K562 (cell line): ENCODE measurements around the gene PNPLA2. TPM values are rescaled to one million over a fixed set of nuclear protein-coding genes. Genes with fewer than 3 reads are reported as not detected.

ENCODE experiments used
- ATAC-seq: fragments of 200-7000 bp; cut with Tn5 transposase; 3 replicates; pipeline ENCODE4 v1.9.1; 2020; ENCODE audit warnings: moderate library complexity
- BruUV-seq: library from RNA; stranded (reverse); fragments of 400-500 nt; replicated peaks from 2 replicates; lab custom pipeline; 2021; lab: Mats Ljungman, UMichigan
- CTCF ChIA-PET: fragments of 300-600 bp; formaldehyde crosslinking; extraction: SDS; loops from one replicate; lab custom pipeline; 2021; ENCODE audit warnings: low intra/inter-chr PET ratio; lab: Yijun Ruan, JAX
- POLR2A ChIA-PET: fragments of 300-600, 350-650 bp; sonication (Branson Sonifier 250); formaldehyde crosslinking; extraction: SDS; loops from one replicate; lab custom pipeline; 2021; ENCODE audit warnings: antibody characterized with exemption, inconsistent platforms; lab: Yijun Ruan, JAX
- DNase-seq, 4 experiments: peaks; one replicate each; pipeline versions ENCODE4 v3.0.0 to v3.0.0-alpha.2; 2011 to 2018; ENCODE audit warnings: low spot score in 3 of 4, mixed read lengths in 3 of 4; ENCODE audit errors: extremely low read depth in 1 of 4
- FAIRE-seq: peaks from 2 replicates; lab custom pipeline; 2011; peaks lifted over from hg19 to GRCh38; lab: Jason Lieb, UNC
- H2AFZ ChIP-seq: 2 replicates; pipeline ENCODE4 v1.6.0; 2011; ENCODE audit warnings: low read depth, low read length, control low read depth, inconsistent platforms
- H3K27ac ChIP-seq: fragments of 200-600 bp; 3 replicates; pipeline ENCODE4 v1.8.0; 2011; ENCODE audit warnings: low read depth, mild to moderate bottlenecking, control low read depth, inconsistent platforms, low read length, moderate library complexity, mixed read lengths; ENCODE audit errors: extremely low read depth
- H3K27me3 ChIP-seq, 2 experiments: fragments of 300-600 bp in 1 of 2; 2 replicates in 1 of 2; 3 replicates in 1 of 2; pipeline versions ENCODE4 v1.6.0 to v1.8.0; 2011; ENCODE audit warnings: inconsistent platforms in 2 of 2, low read length in 2 of 2, mild to moderate bottlenecking in 1 of 2, mixed read lengths in 1 of 2, moderate library complexity in 1 of 2; ENCODE audit not compliant: control insufficient read depth in 2 of 2, insufficient read depth in 2 of 2
- H3K36me3 ChIP-seq: fragments of 300-600 bp; 3 replicates; pipeline ENCODE4 v1.8.0; 2011; ENCODE audit warnings: mild to moderate bottlenecking, low read length, inconsistent platforms; ENCODE audit not compliant: control insufficient read depth, insufficient read depth
- H3K4me1 ChIP-seq, 2 experiments: fragments of 200-600 bp in 1 of 2; replicated peaks in 1 of 2; 2 replicates in 1 of 2; 3 replicates in 1 of 2; pipeline versions ENCODE4 v1.5.1 to v1.8.0; 2011; ENCODE audit warnings: inconsistent platforms in 2 of 2, low read length in 2 of 2, mild to moderate bottlenecking in 1 of 2, mixed read lengths in 1 of 2, moderate library complexity in 1 of 2; ENCODE audit not compliant: control insufficient read depth in 2 of 2, insufficient read depth in 2 of 2
- H3K4me2 ChIP-seq: 2 replicates; pipeline ENCODE4 v1.6.1; 2011; ENCODE audit warnings: low read length, control low read depth, inconsistent platforms, mixed read lengths; ENCODE audit not compliant: insufficient read depth
- H3K4me3 ChIP-seq: fragments of 200-600 bp; sonication (generic), shearing (Covaris generic); 2 replicates; pipeline ENCODE4 v1.5.1; 2016; ENCODE audit warnings: control low read depth, inconsistent platforms
- H3K79me2 ChIP-seq: fragments of 200-600 bp; 3 replicates; pipeline ENCODE4 v1.8.0; 2011; ENCODE audit warnings: low read length, inconsistent platforms; ENCODE audit not compliant: control insufficient read depth, insufficient read depth
- H3K9ac ChIP-seq, 2 experiments: 2 replicates each; pipeline versions ENCODE4 v1.6.0 to v1.6.1; 2011; ENCODE audit warnings: low read depth in 2 of 2, low read length in 2 of 2, control low read depth in 1 of 2, inconsistent platforms in 1 of 2, mild to moderate bottlenecking in 1 of 2, mixed read lengths in 1 of 2; ENCODE audit not compliant: insufficient read depth in 1 of 2
- H3K9me1 ChIP-seq: one replicate; pipeline ENCODE4 v1.6.0; 2011; ENCODE audit warnings: inconsistent platforms, mild to moderate bottlenecking, low read length, moderate library complexity; ENCODE audit not compliant: control insufficient read depth, insufficient read depth
- H3K9me3 ChIP-seq: replicated peaks from 2 replicates; pipeline ENCODE4 v1.5.1; 2011; ENCODE audit warnings: low read depth, low read length, inconsistent platforms; ENCODE audit not compliant: control insufficient read depth, insufficient read depth
- H4K20me1 ChIP-seq: replicated peaks from 2 replicates; pipeline ENCODE4 v1.6.1; 2011; ENCODE audit warnings: low read length, inconsistent platforms, mixed read lengths; ENCODE audit not compliant: control insufficient read depth, insufficient read depth
- ESRRB ChIP-seq: fragments of 250-450 bp; sonication (Bioruptor Pico); IDR thresholded peaks from 2 replicates; pipeline ENCODE4 v1.5.0; 2020; ENCODE audit warnings: mild to moderate bottlenecking, moderate library complexity, borderline replicate concordance
- POLR2G ChIP-seq: fragments of 200-400 bp; formaldehyde crosslinking; IDR thresholded peaks from 2 replicates; pipeline ENCODE4 v1.6.1; 2017; ENCODE audit warnings: low read depth, mild to moderate bottlenecking, antibody characterized with exemption, low read length, moderate library complexity
- RBM22 ChIP-seq: fragments of 200-400 bp; formaldehyde crosslinking; IDR thresholded peaks from 2 replicates; pipeline ENCODE4 v1.6.1; 2018; ENCODE audit warnings: low read length, low read depth; ENCODE audit not compliant: poor library complexity, severe bottlenecking
- TBL1XR1 ChIP-seq, 2 experiments: IDR thresholded peaks; 2 replicates each; pipeline ENCODE4 v1.6.1; 2012; ENCODE audit warnings: improper control_type of control experiment in 2 of 2, low read length in 2 of 2, mild to moderate bottlenecking in 1 of 2
- ZBTB34 ChIP-seq: fragments of 250-450 bp; sonication (Bioruptor Pico); IDR thresholded peaks from 2 replicates; pipeline ENCODE4 v1.8.0; 2021; ENCODE audit warnings: mild to moderate bottlenecking, moderate library complexity
- ZNF217 ChIP-seq: sonication (generic); formaldehyde crosslinking; IDR thresholded peaks from 2 replicates; pipeline ENCODE4 v1.8.0; 2022; ENCODE audit warnings: mild to moderate bottlenecking, missing genetic modification reagents
- ZNF232 ChIP-seq: sonication (generic); formaldehyde crosslinking; IDR thresholded peaks from 2 replicates; pipeline ENCODE4 v1.8.0; 2022; ENCODE audit warnings: mild to moderate bottlenecking, missing genetic modification reagents
- WGBS: fragments of 100-300 bp; shearing (Covaris generic); methylation state at CpG from one replicate; pipeline ENCODE4 v1.1.6; 2016; ENCODE audit warnings: low coverage, mixed read lengths; ENCODE audit not compliant: insufficient coverage; ENCODE audit errors: missing lambda C conversion rate; 5-methylcytosine and 5-hydroxymethylcytosine counted together
- in situ Hi-C: fragments of 300-500 bp; cut with MboI; formaldehyde crosslinking; loops from 4 replicates; pipeline ENCODE4 v1.15.0; 2018; ENCODE audit warnings: inconsistent platforms, mixed read lengths
- intact Hi-C: fragments of 100-400 bp; cut with micrococcal nuclease; formaldehyde crosslinking; loops from 2 replicates; pipeline ENCODE4 v1.14.2; 2022
- polyA plus RNA-seq, 8 experiments: library from polyadenylated mRNA; depleted of rRNA in 4 of 8; stranded (reverse) in 5 of 8; unstranded in 3 of 8; fragments of >200 nt; fragmentation: Nextera tagmentation in 2 of 8; fragmentation: Illumina TruSeq in 1 of 8; extraction: Ambion mirVana in 2 of 8; extraction: Trizol in 1 of 8; gene quantifications; 2 replicates each; pipeline versions ENCODE4 v1.2.1 to v1.2.3, GENCODE V29; 2011 to 2014; ENCODE audit warnings: inconsistent platforms in 1 of 8, missing spikeins in 1 of 8
- total RNA-seq, 7 experiments: library from RNA; depleted of rRNA in 6 of 7; stranded (reverse); fragments of >200 nt in 6 of 7; fragmentation: Illumina TruSeq in 2 of 7; extraction: Trizol in 2 of 7; gene quantifications; 2 replicates each; pipeline versions ENCODE4 v1.2.1 to v1.2.3, GENCODE V29; 2011 to 2021; ENCODE audit warnings: low replicate concordance in 1 of 7
- TF ChIP-seq, protein P1 (sequence below): fragments of 450-650 bp; IDR thresholded peaks from 2 replicates; pipeline ENCODE4 v1.6.1; 2014; ENCODE audit warnings: low read depth, mild to moderate bottlenecking, moderate library complexity, borderline replicate concordance

The PNPLA2 gene
- total and polyA plus RNA-seq, 9 of the 15 experiments (the other 6 are each of a cell fraction or from before 2014, with no cell fraction given): 0.39 to 87.1 (median 8.4) TPM

DNA sequence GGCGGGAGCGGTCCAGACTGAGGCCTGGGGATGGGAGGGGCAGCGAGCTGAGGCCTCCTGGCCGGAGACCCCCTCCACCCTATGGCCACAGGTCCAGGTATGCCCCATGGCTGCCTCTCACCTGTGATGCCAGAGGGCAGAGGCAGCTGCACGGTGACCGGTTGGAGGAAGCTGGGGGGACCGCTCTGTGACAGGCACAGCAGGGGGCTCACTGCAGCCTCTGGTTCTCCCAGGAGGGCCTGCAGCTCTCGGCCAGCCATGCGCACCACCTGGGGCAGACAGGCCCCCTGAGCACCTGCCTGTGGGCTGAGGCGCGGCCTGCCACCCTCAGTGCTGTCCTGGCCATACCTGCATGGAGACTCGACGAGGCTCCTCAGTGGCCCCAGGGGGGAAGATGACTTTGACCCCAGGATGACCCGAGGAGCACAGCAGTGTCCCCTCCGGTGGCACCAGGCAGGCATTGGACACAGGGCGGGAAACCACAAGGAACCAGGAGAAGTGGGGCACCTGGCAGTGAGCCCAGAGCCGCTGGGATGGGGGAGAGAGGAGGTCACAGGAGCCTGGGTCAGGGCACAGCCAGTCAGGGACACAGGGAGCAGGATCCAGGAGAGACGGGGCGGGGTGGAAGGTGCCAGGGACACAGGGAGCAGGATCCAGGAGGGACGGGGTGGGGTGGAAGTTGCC lies 17.5 kb upstream of the PNPLA2 start:
- TF ChIP-seq TBL1XR1 (IDR thresholded peaks at IDR 0.05; ENCODE audit: low read length in 2 of 2) (no peak), POLR2G (peak; percentile 56), ESRRB (no peak)
- peaks cover 13 to 97% of the 10 kb centered on the region in 2 experiments for H3K4me1 ChIP-seq
- H3K4me3 ChIP-seq: no peak overlapping the region
- ChIA-PET POLR2A (interaction anchor here (0.5 to 1.9 kb wide), 3 partner anchors 8 to 9 kb away, joined by 3 to 6 read pairs (median 5); partner anchors contain the start of gene RPLP2), CTCF (no interaction called here)
- no peak overlapping the region for H2AFZ ChIP-seq
- peaks cover 38% of the 10 kb centered on the region; the same call in 1 of the 3 replicates for H3K36me3 ChIP-seq
- WGBS: 87% methylated on average over 18 of the region's 20 CpGs
- ATAC-seq (no peak), FAIRE-seq (no peak), DNase-seq (no peak)
- in situ Hi-C loops (no loop called here), intact Hi-C loops (no loop called here)
- H4K20me1 ChIP-seq: no peaks in the 10 kb centered on the region
- peaks cover 31% of the 10 kb centered on the region for H3K79me2 ChIP-seq
- no peak overlapping the region; a peak in 1 of 4 replicates for H3K9ac ChIP-seq
- H3K9me1 ChIP-seq: no peaks in the 10 kb centered on the region
- no peaks in the 10 kb centered on the region for H3K9me3 ChIP-seq
- H3K27ac ChIP-seq: no peak overlapping the region
- no TSS peak for BruUV-seq
- H3K4me2 ChIP-seq: no peak overlapping the region
- no peaks in the 10 kb centered on the region for H3K27me3 ChIP-seq

GRCh38 chr11:802018-802617 lies 16.6 kb upstream of the PNPLA2 start:
- H3K9ac ChIP-seq: peak overlapping the region in 1 of 2 experiments; percentile 97; a peak in 1 of 4 replicates
- no peak overlapping the region for H3K27ac ChIP-seq
- in situ Hi-C loops (no loop called here), intact Hi-C loops (no loop called here)
- H3K4me3 ChIP-seq: no peak overlapping the region
- no peak for DNase-seq
- H3K9me1 ChIP-seq: no peaks in the 10 kb centered on the region
- FAIRE-seq: no peak
- H3K9me3 ChIP-seq: no peaks in the 10 kb centered on the region
- H4K20me1 ChIP-seq: no peaks in the 10 kb centered on the region
- no peak overlapping the region for H2AFZ ChIP-seq
- BruUV-seq: no TSS peak
- no peak overlapping the region for H3K4me2 ChIP-seq
- H3K4me1 ChIP-seq: peaks cover 7 to 96% of the 10 kb centered on the region in 2 experiments; a peak in 4 of 5 replicates
- H3K27me3 ChIP-seq: no peaks in the 10 kb centered on the region
- WGBS: 92% methylated on average over 10 of the region's 21 CpGs
- peaks cover 24% of the 10 kb centered on the region; the same call in 2 of the 3 replicates for H3K79me2 ChIP-seq
- POLR2A ChIA-PET: interaction anchor here (0.5 to 1.0 kb wide), 5 partner anchors 9 to 110 kb away, joined by 3 to 4 read pairs (median 3); no protein-coding TSS in a partner anchor
- peaks cover 38% of the 10 kb centered on the region; the same call in 1 of the 3 replicates for H3K36me3 ChIP-seq
- CTCF ChIA-PET: no interaction called here
- ATAC-seq: no peak
- no peak for TF ChIP-seq ZNF232 (CRISPR knock-in tag)
- TF ChIP-seq, protein P1, sequence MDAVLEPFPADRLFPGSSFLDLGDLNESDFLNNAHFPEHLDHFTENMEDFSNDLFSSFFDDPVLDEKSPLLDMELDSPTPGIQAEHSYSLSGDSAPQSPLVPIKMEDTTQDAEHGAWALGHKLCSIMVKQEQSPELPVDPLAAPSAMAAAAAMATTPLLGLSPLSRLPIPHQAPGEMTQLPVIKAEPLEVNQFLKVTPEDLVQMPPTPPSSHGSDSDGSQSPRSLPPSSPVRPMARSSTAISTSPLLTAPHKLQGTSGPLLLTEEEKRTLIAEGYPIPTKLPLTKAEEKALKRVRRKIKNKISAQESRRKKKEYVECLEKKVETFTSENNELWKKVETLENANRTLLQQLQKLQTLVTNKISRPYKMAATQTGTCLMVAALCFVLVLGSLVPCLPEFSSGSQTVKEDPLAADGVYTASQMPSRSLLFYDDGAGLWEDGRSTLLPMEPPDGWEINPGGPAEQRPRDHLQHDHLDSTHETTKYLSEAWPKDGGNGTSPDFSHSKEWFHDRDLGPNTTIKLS: no peak
- no peak for TF ChIP-seq ZNF217 (CRISPR knock-in tag)
- TF ChIP-seq RBM22: peak; percentile 42
- TF ChIP-seq ZBTB34 (CRISPR knock-in tag): no peak
